Esophagus squamous epithelium (tissue), 4 donors: Measurements from ENCODE around the gene EHD2.

ENCODE experiments used
- CTCF ChIP-seq, 6 experiments: fragments of 450-650 bp in 4 of 6; fragments of 200-600 bp in 2 of 6; sonication (generic) in 2 of 6; IDR thresholded peaks; one replicate each; pipeline ENCODE4 v1.5.1; 2016 to 2019; ENCODE audit warnings: antibody characterized with exemption in 6 of 6, mild to moderate bottlenecking in 4 of 6, moderate library complexity in 4 of 6
- POLR2A ChIP-seq, 4 donors: fragments of 450-650 bp; IDR thresholded peaks; one replicate each; pipeline ENCODE4 v1.6.1; 2017; ENCODE audit warnings: antibody characterized with exemption in 4 of 4, mild to moderate bottlenecking in 4 of 4, moderate library complexity in 3 of 4

GRCh38 chr19:47725759-47726401, 12.7 kb downstream of the EHD2 start:
- TF ChIP-seq CTCF (IDR thresholded peaks at IDR 0.05) = no peak
- TF ChIP-seq POLR2A (IDR thresholded peaks at IDR 0.05) = peak in 1 of 4 donors; percentile 7
